ENCODE measurements around the gene WWOX. TPM values are rescaled to one million over a fixed set of nuclear protein-coding genes. Genes with fewer than 3 reads are reported as not detected.

WWOX gene
- total RNA-seq, 2 experiments from 2014 or later = 19.1 to 23.7 TPM

DNA sequence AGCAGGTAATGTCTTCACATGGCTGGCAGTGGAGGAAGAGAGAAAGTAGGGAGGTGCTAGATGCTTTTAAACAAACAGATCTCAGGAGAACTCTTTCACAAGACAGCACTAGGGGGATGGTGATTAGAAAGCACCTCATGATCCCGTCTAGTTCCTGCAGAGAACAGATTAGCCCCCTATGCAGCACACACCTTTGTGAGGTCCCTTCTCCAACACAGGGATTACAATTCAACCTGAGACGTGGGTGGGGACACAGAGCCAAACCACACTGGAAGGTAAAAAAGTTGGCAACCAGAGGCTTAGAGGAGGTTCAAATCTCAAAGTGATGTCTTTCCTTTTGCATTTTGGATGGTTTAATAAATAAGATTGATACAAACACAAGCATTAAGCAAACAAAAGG, 394.7 kb downstream of the WWOX start:
- Mint-ChIP-seq H3K27ac (no peak overlapping the region), H3K9me3 (no peaks in the 10 kb centered on the region), H3K4me3 (no peak overlapping the region), H3K27me3 (no peaks in the 10 kb centered on the region), H3K36me3 (ENCODE audit: low read depth) (no peaks in the 10 kb centered on the region), H3K4me1 (ENCODE audit: low read depth) (no peaks in the 10 kb centered on the region)
- intact Hi-C loops (cut with micrococcal nuclease) = no loop called here
- ChIA-PET CTCF (no interaction called here), POLR2A (no interaction called here)
- DNase-seq = no peak
- ATAC-seq = no peak
- TF ChIP-seq, protein P1, sequence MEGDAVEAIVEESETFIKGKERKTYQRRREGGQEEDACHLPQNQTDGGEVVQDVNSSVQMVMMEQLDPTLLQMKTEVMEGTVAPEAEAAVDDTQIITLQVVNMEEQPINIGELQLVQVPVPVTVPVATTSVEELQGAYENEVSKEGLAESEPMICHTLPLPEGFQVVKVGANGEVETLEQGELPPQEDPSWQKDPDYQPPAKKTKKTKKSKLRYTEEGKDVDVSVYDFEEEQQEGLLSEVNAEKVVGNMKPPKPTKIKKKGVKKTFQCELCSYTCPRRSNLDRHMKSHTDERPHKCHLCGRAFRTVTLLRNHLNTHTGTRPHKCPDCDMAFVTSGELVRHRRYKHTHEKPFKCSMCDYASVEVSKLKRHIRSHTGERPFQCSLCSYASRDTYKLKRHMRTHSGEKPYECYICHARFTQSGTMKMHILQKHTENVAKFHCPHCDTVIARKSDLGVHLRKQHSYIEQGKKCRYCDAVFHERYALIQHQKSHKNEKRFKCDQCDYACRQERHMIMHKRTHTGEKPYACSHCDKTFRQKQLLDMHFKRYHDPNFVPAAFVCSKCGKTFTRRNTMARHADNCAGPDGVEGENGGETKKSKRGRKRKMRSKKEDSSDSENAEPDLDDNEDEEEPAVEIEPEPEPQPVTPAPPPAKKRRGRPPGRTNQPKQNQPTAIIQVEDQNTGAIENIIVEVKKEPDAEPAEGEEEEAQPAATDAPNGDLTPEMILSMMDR (IDR thresholded peaks at IDR 0.05) = no peak

DNA sequence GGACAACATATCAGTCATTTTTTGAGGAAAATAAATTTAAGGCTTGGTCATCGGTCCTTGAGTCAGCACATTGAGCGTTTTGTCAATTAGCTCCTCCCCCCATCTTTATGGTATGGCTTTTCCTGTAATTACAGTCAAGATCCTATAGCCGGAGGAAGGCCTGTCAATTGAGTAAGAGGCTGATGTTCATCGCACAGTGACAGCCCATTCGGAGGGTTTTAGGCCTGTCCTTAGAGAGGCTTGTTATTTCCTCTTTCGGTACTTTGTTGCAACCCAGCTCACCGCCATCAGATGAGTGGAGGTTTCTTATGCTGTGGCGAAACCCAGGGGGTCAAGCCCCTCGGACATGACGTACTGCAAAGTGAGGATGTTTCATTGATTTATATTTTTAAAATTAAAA, 395.2 kb downstream of the WWOX start:
- H3K9me3 Mint-ChIP-seq = no peaks in the 10 kb centered on the region
- H3K4me1 Mint-ChIP-seq (ENCODE audit: low read depth) = no peaks in the 10 kb centered on the region
- DNase-seq (no peak), ATAC-seq (no peak)
- CTCF ChIA-PET = no interaction called here
- POLR2A ChIA-PET = no interaction called here
- no peaks in the 10 kb centered on the region for H3K27me3 Mint-ChIP-seq
- H3K36me3 Mint-ChIP-seq (ENCODE audit: low read depth) = no peaks in the 10 kb centered on the region
- TF ChIP-seq, protein P1 (IDR thresholded peaks at IDR 0.05) = no peak
- intact Hi-C loops (cut with micrococcal nuclease) = no loop called here
- no peak overlapping the region for H3K4me3 Mint-ChIP-seq
- no peak overlapping the region for H3K27ac Mint-ChIP-seq

DNA sequence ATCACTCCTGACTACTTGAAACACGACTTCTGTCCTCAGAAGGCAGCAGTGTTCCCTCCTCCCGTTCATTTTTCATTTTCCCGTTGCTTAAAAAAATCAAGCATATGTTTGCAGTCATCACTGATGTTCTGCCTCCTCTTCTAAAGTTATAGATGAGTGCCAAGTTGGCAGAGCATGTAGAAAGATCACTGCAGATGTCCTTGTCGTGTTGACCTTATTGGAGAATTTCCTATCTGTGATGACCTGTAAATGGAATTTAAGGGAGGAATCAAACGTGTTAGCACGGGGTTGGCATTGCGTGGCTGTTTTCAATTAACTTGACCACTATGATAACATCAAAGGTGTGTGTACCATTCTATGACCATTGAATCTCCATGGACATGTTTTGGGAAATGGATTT, 396.7 kb downstream of the WWOX start:
- no peak for ATAC-seq
- no peak overlapping the region for H3K27ac Mint-ChIP-seq
- H3K36me3 Mint-ChIP-seq (ENCODE audit: low read depth) = no peaks in the 10 kb centered on the region
- H3K9me3 Mint-ChIP-seq = no peaks in the 10 kb centered on the region
- no peak for DNase-seq
- intact Hi-C loops (cut with micrococcal nuclease) = no loop called here
- H3K27me3 Mint-ChIP-seq = no peaks in the 10 kb centered on the region
- no peaks in the 10 kb centered on the region for H3K4me1 Mint-ChIP-seq (ENCODE audit: low read depth)
- TF ChIP-seq, protein P1 (IDR thresholded peaks at IDR 0.05) = no peak
- H3K4me3 Mint-ChIP-seq = no peak overlapping the region
- CTCF ChIA-PET = no interaction called here
- POLR2A ChIA-PET = no interaction called here

- intact Hi-C loops (cut with micrococcal nuclease) = no loop called here
- ATAC-seq = no peak
- H3K4me3 Mint-ChIP-seq = no peak overlapping the region
- DNase-seq = no peak
- H3K27ac Mint-ChIP-seq = no peak overlapping the region
- POLR2A ChIA-PET = interaction anchor here (0.8 kb wide), 1 partner anchor 10 kb away, joined by 3 read pairs; no protein-coding TSS in a partner anchor
- no peaks in the 10 kb centered on the region for H3K4me1 Mint-ChIP-seq (ENCODE audit: low read depth)
- no peaks in the 10 kb centered on the region for H3K36me3 Mint-ChIP-seq (ENCODE audit: low read depth)
- TF ChIP-seq, protein P1 (IDR thresholded peaks at IDR 0.05) = no peak
- no peaks in the 10 kb centered on the region for H3K27me3 Mint-ChIP-seq
- no peaks in the 10 kb centered on the region for H3K9me3 Mint-ChIP-seq
- CTCF ChIA-PET = interaction anchor here (1.7 kb wide), 1 partner anchor 21 kb away, joined by 5 read pairs; no protein-coding TSS in a partner anchor
Observed at GRCh38 chr16:78499399-78499798, 399.9 kb downstream of the WWOX start.

GRCh38 chr16:78500659-78501270, 401.3 kb downstream of the WWOX start:
- DNase-seq (no peak), ATAC-seq (no peak)
- Mint-ChIP-seq H3K4me3 (no peak overlapping the region), H3K27ac (no peak overlapping the region), H3K36me3 (ENCODE audit: low read depth) (no peaks in the 10 kb centered on the region), H3K4me1 (ENCODE audit: low read depth) (no peaks in the 10 kb centered on the region), H3K27me3 (no peaks in the 10 kb centered on the region), H3K9me3 (no peaks in the 10 kb centered on the region)
- POLR2A ChIA-PET = no interaction called here
- intact Hi-C loops (cut with micrococcal nuclease) = loop anchor here (5.0 to 10.0 kb wide), 2 partner anchors 267 to 1104 kb away; partner anchors contain the start of gene MAF
- CTCF ChIA-PET = interaction anchor here (1.7 kb wide), 1 partner anchor 23 kb away, joined by 5 read pairs; no protein-coding TSS in a partner anchor
- TF ChIP-seq, protein P1 (IDR thresholded peaks at IDR 0.05) = no peak

All from activated CD8-positive, alpha-beta T cell treated with anti-CD3 and anti-CD28 coated beads for 36 hours (primary cell).